Coronary artery (tissue), 2 donors: ENCODE measurements around the gene MGA.

ENCODE experiments used
- DNase-seq: peaks from one replicate; pipeline ENCODE4 v3.0.0-alpha.2; 2017; ENCODE audit warnings: low spot score
- H3K27ac ChIP-seq, 2 donors: fragments of 200-600 bp; sonication (generic); one replicate each; pipeline ENCODE4 v1.5.1; 2016 to 2019
- H3K4me3 ChIP-seq: fragments of 200-600 bp; sonication (generic); 2 replicates; pipeline ENCODE4 v1.5.1; 2016; ENCODE audit warnings: mild to moderate bottlenecking, moderate library complexity
- TF ChIP-seq, protein P1 (sequence below): fragments of 200-600 bp; sonication (generic); IDR thresholded peaks from one replicate; pipeline ENCODE4 v1.5.1; 2019; ENCODE audit warnings: antibody characterized with exemption

Gene MGA

GRCh38 chr15:41804916-41805666, 144.9 kb downstream of the MGA start:
- TF ChIP-seq, protein P1, sequence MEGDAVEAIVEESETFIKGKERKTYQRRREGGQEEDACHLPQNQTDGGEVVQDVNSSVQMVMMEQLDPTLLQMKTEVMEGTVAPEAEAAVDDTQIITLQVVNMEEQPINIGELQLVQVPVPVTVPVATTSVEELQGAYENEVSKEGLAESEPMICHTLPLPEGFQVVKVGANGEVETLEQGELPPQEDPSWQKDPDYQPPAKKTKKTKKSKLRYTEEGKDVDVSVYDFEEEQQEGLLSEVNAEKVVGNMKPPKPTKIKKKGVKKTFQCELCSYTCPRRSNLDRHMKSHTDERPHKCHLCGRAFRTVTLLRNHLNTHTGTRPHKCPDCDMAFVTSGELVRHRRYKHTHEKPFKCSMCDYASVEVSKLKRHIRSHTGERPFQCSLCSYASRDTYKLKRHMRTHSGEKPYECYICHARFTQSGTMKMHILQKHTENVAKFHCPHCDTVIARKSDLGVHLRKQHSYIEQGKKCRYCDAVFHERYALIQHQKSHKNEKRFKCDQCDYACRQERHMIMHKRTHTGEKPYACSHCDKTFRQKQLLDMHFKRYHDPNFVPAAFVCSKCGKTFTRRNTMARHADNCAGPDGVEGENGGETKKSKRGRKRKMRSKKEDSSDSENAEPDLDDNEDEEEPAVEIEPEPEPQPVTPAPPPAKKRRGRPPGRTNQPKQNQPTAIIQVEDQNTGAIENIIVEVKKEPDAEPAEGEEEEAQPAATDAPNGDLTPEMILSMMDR, result no peak
- Histone ChIP-seq H3K27ac (peak overlapping the region in 1 of 2 donors; percentile 56), H3K4me3 (no peak overlapping the region)
- no peak for DNase-seq

DNA sequence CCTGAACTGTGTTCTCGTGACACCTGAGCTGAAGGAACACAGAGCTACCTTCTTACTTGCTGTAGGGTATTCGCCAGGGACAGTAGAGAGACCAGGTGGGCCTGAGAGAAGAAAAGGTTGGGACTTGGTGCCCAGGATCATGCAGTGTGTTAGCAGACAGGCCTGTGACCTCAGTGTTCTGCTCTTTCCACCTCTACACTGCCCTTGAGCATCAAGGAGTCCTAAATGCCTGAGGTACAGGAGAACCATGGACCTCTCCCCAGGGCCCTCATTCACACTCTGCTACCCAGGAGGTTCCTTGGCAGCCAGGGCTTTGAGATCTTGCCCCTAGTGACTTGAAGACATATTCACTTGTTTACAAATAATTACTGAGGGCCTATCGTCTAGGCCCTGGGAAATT, 145.5 kb downstream of the MGA start:
- DNase-seq, result no peak
- TF ChIP-seq, protein P1, result no peak
- peak overlapping the region in 1 of 2 donors; percentile 56 for H3K27ac ChIP-seq
- H3K4me3 ChIP-seq, result no peak overlapping the region

DNA sequence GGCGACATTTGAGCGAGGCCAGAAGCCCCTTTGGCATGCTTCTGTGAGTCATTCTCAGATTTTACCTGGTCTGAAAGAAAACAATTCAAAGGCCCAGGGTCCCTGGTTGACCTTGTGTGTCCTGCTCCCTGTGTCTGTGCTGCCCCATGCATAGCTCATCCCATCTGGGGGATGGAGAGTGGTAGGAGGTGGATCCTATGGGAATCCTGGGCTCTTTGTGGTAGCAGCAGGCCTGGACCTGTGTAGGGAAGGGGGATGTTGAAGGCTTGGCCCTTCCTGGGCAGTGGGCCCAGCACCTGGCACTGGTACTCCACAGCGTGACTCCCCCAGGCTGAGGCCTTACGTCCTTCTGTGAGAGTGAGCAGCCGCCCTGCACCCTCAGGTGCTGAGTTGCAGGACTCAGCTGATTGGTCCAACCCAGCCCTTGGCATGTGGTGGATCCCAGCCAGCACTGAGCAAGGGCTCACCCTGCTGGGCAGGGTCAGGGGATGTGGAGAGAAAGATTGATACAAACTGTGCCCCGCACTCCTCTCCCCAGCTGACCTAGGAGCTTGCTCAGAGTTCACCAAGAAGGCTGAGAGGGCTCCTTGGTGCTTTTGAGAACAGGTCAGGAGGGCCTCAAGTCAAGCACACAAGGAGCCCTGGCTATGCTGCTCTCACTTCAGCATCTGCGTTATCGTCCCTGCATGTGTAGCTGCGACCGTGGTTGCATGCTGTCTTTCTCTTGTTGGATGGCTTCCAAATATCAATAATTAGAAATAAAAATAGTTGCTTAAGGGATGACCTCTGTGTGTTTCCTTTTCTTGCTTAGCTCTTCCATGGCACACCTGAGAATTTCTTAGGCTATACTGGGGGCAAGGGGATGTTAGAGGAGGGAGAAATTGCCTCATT, 146.3 kb downstream of the MGA start:
- TF ChIP-seq, protein P1, result no peak
- Histone ChIP-seq H3K27ac (no peak overlapping the region), H3K4me3 (no peak overlapping the region)
- DNase-seq, result no peak

DNA sequence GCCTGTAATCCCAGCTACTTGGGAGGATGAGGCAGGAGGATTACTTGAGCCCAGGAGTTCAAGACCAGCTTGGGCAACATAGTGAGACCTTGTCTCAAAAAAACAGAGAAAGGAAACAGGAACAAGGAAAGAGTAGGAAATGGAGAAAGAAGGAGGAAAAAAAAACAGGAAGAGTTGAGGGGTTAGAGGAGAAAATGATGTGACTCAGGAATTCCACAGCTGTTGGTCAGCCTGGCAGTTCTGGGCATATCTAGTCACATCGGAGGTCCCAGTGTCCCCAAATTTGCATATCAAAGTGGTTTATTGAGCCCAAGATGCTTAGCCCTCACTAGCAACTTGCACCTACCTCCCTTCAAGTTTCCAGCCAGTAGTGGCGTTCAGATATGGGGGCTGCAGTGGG, 148.9 kb downstream of the MGA start:
- no peak for DNase-seq
- no peak overlapping the region for H3K27ac ChIP-seq
- TF ChIP-seq, protein P1, result no peak
- H3K4me3 ChIP-seq, result no peak overlapping the region

DNA sequence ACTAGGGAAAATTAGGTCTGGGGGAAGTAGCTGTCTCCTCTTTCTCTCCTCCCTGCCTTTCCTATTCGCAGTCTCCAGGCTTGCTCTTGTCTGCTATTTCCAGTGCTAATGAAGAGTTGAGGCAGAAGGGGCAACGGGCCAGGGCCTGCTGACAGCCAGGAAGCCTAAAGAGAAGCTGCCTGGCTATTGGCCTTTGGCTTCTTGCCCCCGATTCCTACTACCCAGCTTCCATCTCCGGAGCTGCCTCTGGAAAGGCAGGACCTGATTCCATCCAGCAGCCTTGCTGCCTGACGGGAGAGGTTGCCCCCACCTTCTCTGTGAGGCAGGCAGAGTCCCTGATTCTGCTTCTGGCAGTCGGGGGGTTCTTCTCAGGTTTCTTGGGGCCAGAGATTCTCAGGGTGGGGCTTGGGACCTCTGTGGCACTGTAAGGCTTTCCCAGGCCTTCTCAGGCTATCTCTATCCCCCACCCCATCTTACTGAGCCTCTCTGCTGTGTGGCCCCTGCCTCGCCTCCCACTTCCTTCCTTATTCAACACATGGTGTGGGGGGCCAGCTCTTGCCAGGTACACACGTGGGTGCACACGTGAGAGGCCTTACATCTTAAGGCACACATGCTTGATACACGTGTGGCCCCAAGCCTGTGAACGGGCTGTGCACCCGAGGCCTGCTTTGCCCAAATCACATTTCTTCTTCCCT, 149.5 kb downstream of the MGA start:
- no peak overlapping the region for H3K27ac ChIP-seq
- no peak overlapping the region for H3K4me3 ChIP-seq
- DNase-seq, result no peak
- TF ChIP-seq, protein P1, result no peak

DNA sequence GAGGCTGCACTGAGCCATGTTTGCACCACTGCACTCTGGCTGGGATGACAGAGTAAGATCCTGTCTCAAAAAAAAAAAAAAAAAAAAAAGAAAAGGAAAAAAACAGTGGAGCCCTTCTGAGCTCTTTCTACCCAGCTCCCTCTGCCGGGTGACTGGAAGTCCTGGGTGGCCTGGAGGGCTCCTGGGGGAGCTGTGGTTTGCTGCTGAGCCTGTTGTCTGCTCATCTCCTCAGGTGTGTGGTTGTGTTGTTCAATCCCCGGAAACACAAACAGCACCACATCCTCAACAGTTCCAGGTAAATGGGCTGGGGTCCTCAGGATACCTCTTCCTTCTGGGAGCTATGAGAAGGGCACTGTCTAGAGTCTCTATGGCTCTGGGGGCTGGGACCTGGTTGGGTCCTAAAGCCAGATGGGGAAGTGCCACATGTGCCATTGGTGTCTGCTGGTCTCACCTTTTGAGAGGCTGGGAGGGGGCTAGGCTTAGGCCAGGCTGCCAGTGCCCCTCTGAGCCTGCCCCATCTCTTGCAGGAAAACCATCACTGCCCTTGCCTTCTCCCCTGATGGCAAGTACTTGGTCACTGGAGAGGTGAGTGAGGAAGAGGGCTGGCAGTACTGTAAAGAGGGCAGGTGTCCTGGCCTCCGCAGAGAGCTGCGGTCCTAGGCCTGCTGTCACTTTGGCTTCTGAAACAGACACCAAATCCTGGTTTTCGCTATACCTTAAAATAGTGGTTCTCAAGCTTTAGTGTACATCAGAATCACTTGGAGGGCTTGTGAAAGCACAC, 150.6 kb downstream of the MGA start:
- no peak for DNase-seq
- H3K27ac ChIP-seq, result no peak overlapping the region
- H3K4me3 ChIP-seq, result no peak overlapping the region
- TF ChIP-seq, protein P1, result no peak
